Activated CD8-positive, alpha-beta T cell treated with anti-CD3 and anti-CD28 coated beads for 36 hours (primary cell): ENCODE measurements around the gene LHX4. TPM values are rescaled to one million over a fixed set of nuclear protein-coding genes. Genes with fewer than 3 reads are reported as not detected.

ENCODE experiments used
- ATAC-seq: fragments of 200-7000 bp; cut with Tn5 transposase; one replicate; pipeline ENCODE4 v1.10.0; 2021; ENCODE audit warnings: mild to moderate bottlenecking, moderate library complexity
- CTCF ChIA-PET: fragments of 350-600 bp; sonication (Branson Sonifier 250); formaldehyde crosslinking; loops from one replicate; lab custom pipeline; 2021; ENCODE audit warnings: antibody characterized with exemption; lab: Charles Lee
- POLR2A ChIA-PET: fragments of 350-600 bp; sonication (Branson Sonifier 250); formaldehyde crosslinking; loops from one replicate; lab custom pipeline; 2021; ENCODE audit warnings: antibody characterized with exemption; lab: Charles Lee
- DNase-seq: peaks from one replicate; pipeline ENCODE4 v3.0.0-alpha.2; 2020
- H3K27ac Mint-ChIP-seq: one replicate; pipeline ENCODE4 v1.8.0; 2021; ENCODE audit warnings: mild to moderate bottlenecking, mixed read lengths
- H3K27me3 Mint-ChIP-seq: one replicate; pipeline ENCODE4 v1.8.0; 2021; ENCODE audit warnings: mixed read lengths
- H3K36me3 Mint-ChIP-seq: one replicate; pipeline ENCODE4 v1.8.0; 2021; ENCODE audit warnings: low read depth, mixed read lengths
- H3K4me1 Mint-ChIP-seq: one replicate; pipeline ENCODE4 v1.8.0; 2021; ENCODE audit warnings: low read depth, mixed read lengths
- H3K4me3 Mint-ChIP-seq: one replicate; pipeline ENCODE4 v1.8.0; 2021; ENCODE audit warnings: mild to moderate bottlenecking, moderate library complexity, mixed read lengths
- H3K9me3 Mint-ChIP-seq: one replicate; pipeline ENCODE4 v1.8.0; 2021; ENCODE audit warnings: mixed read lengths
- intact Hi-C: fragments of 100-400 bp; cut with micrococcal nuclease; formaldehyde crosslinking; loops from one replicate; pipeline ENCODE4 v1.10.0; 2022
- total RNA-seq, 2 experiments: library from RNA; stranded (reverse); gene quantifications; one replicate each; pipeline ENCODE4 v1.2.3, GENCODE V29; 2021
- TF ChIP-seq, protein P1 (sequence below): fragments of 200-600 bp; IDR thresholded peaks from one replicate; pipeline ENCODE4 v1.8.0; 2022; ENCODE audit warnings: antibody characterized with exemption, mild to moderate bottlenecking

Gene LHX4
- total RNA-seq, 2 experiments from 2014 or later = not detected

- ChIA-PET POLR2A (no interaction called here), CTCF (no interaction called here)
- intact Hi-C loops = no loop called here
- no peak overlapping the region for H3K27ac Mint-ChIP-seq
- no peaks in the 10 kb centered on the region for H3K27me3 Mint-ChIP-seq
- ATAC-seq (no peak), DNase-seq (no peak)
- no peaks in the 10 kb centered on the region for H3K9me3 Mint-ChIP-seq
- TF ChIP-seq, protein P1, sequence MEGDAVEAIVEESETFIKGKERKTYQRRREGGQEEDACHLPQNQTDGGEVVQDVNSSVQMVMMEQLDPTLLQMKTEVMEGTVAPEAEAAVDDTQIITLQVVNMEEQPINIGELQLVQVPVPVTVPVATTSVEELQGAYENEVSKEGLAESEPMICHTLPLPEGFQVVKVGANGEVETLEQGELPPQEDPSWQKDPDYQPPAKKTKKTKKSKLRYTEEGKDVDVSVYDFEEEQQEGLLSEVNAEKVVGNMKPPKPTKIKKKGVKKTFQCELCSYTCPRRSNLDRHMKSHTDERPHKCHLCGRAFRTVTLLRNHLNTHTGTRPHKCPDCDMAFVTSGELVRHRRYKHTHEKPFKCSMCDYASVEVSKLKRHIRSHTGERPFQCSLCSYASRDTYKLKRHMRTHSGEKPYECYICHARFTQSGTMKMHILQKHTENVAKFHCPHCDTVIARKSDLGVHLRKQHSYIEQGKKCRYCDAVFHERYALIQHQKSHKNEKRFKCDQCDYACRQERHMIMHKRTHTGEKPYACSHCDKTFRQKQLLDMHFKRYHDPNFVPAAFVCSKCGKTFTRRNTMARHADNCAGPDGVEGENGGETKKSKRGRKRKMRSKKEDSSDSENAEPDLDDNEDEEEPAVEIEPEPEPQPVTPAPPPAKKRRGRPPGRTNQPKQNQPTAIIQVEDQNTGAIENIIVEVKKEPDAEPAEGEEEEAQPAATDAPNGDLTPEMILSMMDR = no peak
- peaks cover 26% of the 10 kb centered on the region for H3K4me1 Mint-ChIP-seq
- H3K36me3 Mint-ChIP-seq = peaks cover 18% of the 10 kb centered on the region
- H3K4me3 Mint-ChIP-seq = no peak overlapping the region
These were observed 58.9 kb downstream of the LHX4 start for GRCh38 chr1:180288940-180289339.

DNA sequence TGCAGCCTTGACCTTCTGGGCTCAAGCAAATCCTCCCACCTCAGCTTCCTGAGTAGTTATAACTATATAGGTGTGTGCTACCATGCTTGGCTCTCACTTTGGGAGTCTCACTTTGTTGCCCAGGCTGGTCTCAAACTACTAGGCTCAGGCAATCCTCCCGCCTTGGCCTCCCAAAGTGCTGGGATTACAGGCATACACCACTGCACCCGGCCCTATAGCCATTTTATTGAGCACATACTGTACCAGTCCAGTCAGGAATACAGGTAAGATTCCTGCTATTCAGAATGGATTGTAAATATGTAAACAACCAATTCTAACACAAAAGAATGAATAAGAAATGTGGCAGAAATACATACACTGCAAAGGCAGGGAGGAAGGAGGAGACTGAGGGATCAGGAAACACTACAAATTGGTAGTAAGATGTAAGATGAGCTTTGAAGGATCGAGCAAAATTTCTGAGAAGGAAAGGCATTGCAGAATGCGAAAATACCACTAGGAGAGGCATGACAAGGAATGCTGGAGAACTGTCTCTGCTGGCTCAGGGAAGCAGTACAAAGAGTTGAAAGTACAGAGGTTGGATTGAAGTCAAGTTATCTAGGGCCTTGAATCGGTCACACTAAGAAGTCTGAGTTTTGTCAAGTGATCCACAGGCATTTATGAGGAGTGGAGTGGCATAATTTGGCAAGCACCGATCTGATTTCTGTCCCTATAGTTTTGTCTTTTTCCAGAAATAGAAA lies 60.4 kb downstream of the LHX4 start:
- POLR2A ChIA-PET = no interaction called here
- TF ChIP-seq, protein P1 = no peak
- Mint-ChIP-seq H3K9me3 (peaks cover 2% of the 10 kb centered on the region), H3K4me1 (peaks cover 26% of the 10 kb centered on the region), H3K27me3 (no peaks in the 10 kb centered on the region), H3K4me3 (no peak overlapping the region), H3K27ac (no peak overlapping the region), H3K36me3 (peaks cover 20% of the 10 kb centered on the region)
- intact Hi-C loops = no loop called here
- no peak for ATAC-seq
- DNase-seq = no peak
- CTCF ChIA-PET = no interaction called here

DNA sequence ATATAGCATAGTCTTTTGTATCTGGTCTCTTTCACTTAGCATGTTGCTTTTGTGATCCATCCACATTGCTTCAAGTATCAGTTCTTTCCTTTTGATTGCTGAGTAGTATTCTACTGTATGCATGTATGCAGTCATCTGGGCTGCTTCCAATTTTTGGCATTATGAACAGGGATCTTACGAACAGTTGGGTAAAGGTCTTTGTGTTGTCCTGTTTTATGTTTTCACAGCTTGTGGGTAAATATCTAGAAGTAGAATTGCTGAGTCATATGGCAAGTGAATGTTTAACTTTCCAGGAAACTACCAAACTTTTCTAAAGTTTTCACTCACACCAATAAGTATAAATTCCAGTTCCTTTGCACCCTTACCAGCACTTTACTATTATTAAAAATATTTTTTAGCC lies 60.9 kb downstream of the LHX4 start:
- H3K27me3 Mint-ChIP-seq = no peaks in the 10 kb centered on the region
- H3K9me3 Mint-ChIP-seq = peaks cover 4% of the 10 kb centered on the region
- ATAC-seq (no peak), DNase-seq (no peak)
- peaks cover 23% of the 10 kb centered on the region for H3K36me3 Mint-ChIP-seq
- ChIA-PET POLR2A (no interaction called here), CTCF (no interaction called here)
- TF ChIP-seq, protein P1 = no peak
- H3K4me1 Mint-ChIP-seq = peaks cover 26% of the 10 kb centered on the region
- intact Hi-C loops = no loop called here
- H3K4me3 Mint-ChIP-seq = no peak overlapping the region
- no peak overlapping the region for H3K27ac Mint-ChIP-seq

GRCh38 chr1:180294711-180295110 lies 64.6 kb downstream of the LHX4 start:
- peaks cover 4% of the 10 kb centered on the region for H3K9me3 Mint-ChIP-seq
- POLR2A ChIA-PET = no interaction called here
- CTCF ChIA-PET = no interaction called here
- ATAC-seq (no peak), DNase-seq (no peak)
- intact Hi-C loops = no loop called here
- H3K4me1 Mint-ChIP-seq = peaks cover 29% of the 10 kb centered on the region
- H3K27ac Mint-ChIP-seq = no peak overlapping the region
- no peak overlapping the region for H3K4me3 Mint-ChIP-seq
- no peaks in the 10 kb centered on the region for H3K27me3 Mint-ChIP-seq
- H3K36me3 Mint-ChIP-seq = peaks cover 26% of the 10 kb centered on the region
- TF ChIP-seq, protein P1 = no peak

DNA sequence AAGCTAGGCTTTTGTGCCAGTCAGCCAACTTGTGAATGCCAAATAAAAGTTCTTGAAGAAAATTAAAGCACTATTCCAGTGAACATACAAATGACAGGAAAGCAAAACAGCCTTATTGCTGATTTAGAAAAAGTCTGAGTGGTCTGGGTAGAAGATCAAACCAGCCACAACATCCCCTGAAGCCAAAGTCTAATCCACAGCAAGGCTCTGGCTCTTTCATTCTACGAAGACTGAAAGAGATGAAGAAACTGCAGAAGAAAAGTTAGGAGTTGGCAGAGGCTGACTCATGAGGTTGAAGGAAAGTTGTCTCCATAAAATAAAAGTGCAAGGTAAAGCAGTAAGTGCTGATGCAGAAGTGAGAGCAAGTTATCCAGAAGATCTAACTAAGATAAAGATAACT lies 65.9 kb downstream of the LHX4 start:
- ATAC-seq = no peak

More for the DNA sequence above, 65.9 kb downstream of the LHX4 start:
- intact Hi-C loops = no loop called here
- ChIA-PET CTCF (no interaction called here), POLR2A (no interaction called here)
- Mint-ChIP-seq H3K9me3 (peaks cover 4% of the 10 kb centered on the region), H3K27me3 (no peaks in the 10 kb centered on the region), H3K27ac (no peak overlapping the region), H3K36me3 (peaks cover 26% of the 10 kb centered on the region), H3K4me1 (peaks cover 18% of the 10 kb centered on the region), H3K4me3 (no peak overlapping the region)
- TF ChIP-seq, protein P1 = no peak
- no peak for DNase-seq
